Measurements from ENCODE around the gene ARSB. TPM values are rescaled to one million over a fixed set of nuclear protein-coding genes. Genes with fewer than 3 reads are reported as not detected.
"Not testable (repeated sequence)": the region's sequence is repeated elsewhere in the genome, so short reads cannot be mapped to it uniquely, and the experiment has no call there.

Gene ARSB
- total RNA-seq, 1 donor from 2014 or later = 30.2 TPM

- Mint-ChIP-seq H3K4me3 (ENCODE audit: unreplicated experiment) (no peak overlapping the region), H3K4me1 (ENCODE audit: low read depth, unreplicated experiment) (no peaks in the 10 kb centered on the region), H3K36me3 (ENCODE audit: low read depth, unreplicated experiment) (no peaks in the 10 kb centered on the region), H3K27ac (ENCODE audit: unreplicated experiment) (no peak overlapping the region), H3K9me3 (ENCODE audit: unreplicated experiment) (no peaks in the 10 kb centered on the region), H3K27me3 (ENCODE audit: low read depth, unreplicated experiment) (peaks cover 4% of the 10 kb centered on the region)
- Histone ChIP-seq H3K4me1 (ENCODE audit: insufficient read depth, low read length) (peaks cover 4% of the 10 kb centered on the region), H3K9ac (ENCODE audit: low read length) (no peak overlapping the region), H3K4me2 (ENCODE audit: low read length) (no peak overlapping the region), H3K36me3 (ENCODE audit: insufficient read depth, low read length) (no peaks in the 10 kb centered on the region), H2AFZ (ENCODE audit: low read depth, low read length) (no peak overlapping the region), H3K27ac (ENCODE audit: low read depth, low read length) (no peak overlapping the region), H3K27me3 (ENCODE audit: insufficient read depth, low read length) (peaks cover 3% of the 10 kb centered on the region), H4K20me1 (ENCODE audit: insufficient read depth, low read length) (no peaks in the 10 kb centered on the region), H3K79me2 (ENCODE audit: insufficient read depth, low read length) (no peaks in the 10 kb centered on the region), H3K9me3 (ENCODE audit: insufficient read depth, low read depth, low read length) (no peaks in the 10 kb centered on the region), H3K4me3 (ENCODE audit: insufficient read depth, low read depth, low read length) (no peak overlapping the region)
- FAIRE-seq = no peak
- TF ChIP-seq EZH2 (IDR thresholded peaks at IDR 0.05; ENCODE audit: insufficient read depth, low read length) (no peak), CTCF (IDR thresholded peaks at IDR 0.05; ENCODE audit: insufficient read depth, low read depth, low read length) (no peak)
- no peak for DNase-seq (ENCODE audit: low read depth)
Measured at GRCh38 chr5:78734950-78735349, 250.2 kb downstream of the ARSB start.

GRCh38 chr5:78734094-78734845 is 250.8 kb downstream of the ARSB start:
- peaks cover 3% of the 10 kb centered on the region for H3K27me3 ChIP-seq (ENCODE audit: insufficient read depth, low read length)
- H3K4me1 Mint-ChIP-seq (ENCODE audit: low read depth, unreplicated experiment) = no peaks in the 10 kb centered on the region
- no peak overlapping the region for H3K4me3 ChIP-seq (ENCODE audit: insufficient read depth, low read depth, low read length)
- no peak overlapping the region for H3K4me3 Mint-ChIP-seq (ENCODE audit: unreplicated experiment)
- no peak overlapping the region for H3K27ac Mint-ChIP-seq (ENCODE audit: unreplicated experiment)
- H3K79me2 ChIP-seq (ENCODE audit: insufficient read depth, low read length) = no peaks in the 10 kb centered on the region
- no peaks in the 10 kb centered on the region for H3K9me3 Mint-ChIP-seq (ENCODE audit: unreplicated experiment)
- no peak for DNase-seq (ENCODE audit: low read depth)
- H3K9me3 ChIP-seq (ENCODE audit: insufficient read depth, low read depth, low read length) = no peaks in the 10 kb centered on the region
- peaks cover 4% of the 10 kb centered on the region for H3K4me1 ChIP-seq (ENCODE audit: insufficient read depth, low read length)
- H4K20me1 ChIP-seq (ENCODE audit: insufficient read depth, low read length) = no peaks in the 10 kb centered on the region
- no peak overlapping the region for H3K9ac ChIP-seq (ENCODE audit: low read length)
- H3K36me3 Mint-ChIP-seq (ENCODE audit: low read depth, unreplicated experiment) = no peaks in the 10 kb centered on the region
- no peak overlapping the region for H2AFZ ChIP-seq (ENCODE audit: low read depth, low read length)
- H3K27me3 Mint-ChIP-seq (ENCODE audit: low read depth, unreplicated experiment) = peaks cover 4% of the 10 kb centered on the region
- H3K4me2 ChIP-seq (ENCODE audit: low read length) = no peak overlapping the region
- no peak for TF ChIP-seq EZH2 (IDR thresholded peaks at IDR 0.05; ENCODE audit: insufficient read depth, low read length)
- no peak for TF ChIP-seq CTCF (IDR thresholded peaks at IDR 0.05; ENCODE audit: insufficient read depth, low read depth, low read length)
- H3K27ac ChIP-seq (ENCODE audit: low read depth, low read length) = no peak overlapping the region
- no peaks in the 10 kb centered on the region for H3K36me3 ChIP-seq (ENCODE audit: insufficient read depth, low read length)
- FAIRE-seq = no peak

GRCh38 chr5:78732721-78733120 is 252.4 kb downstream of the ARSB start:
- not testable (repeated sequence) for H3K27ac Mint-ChIP-seq (ENCODE audit: unreplicated experiment); FAIRE-seq; H4K20me1 ChIP-seq (ENCODE audit: insufficient read depth, low read length); H3K27me3 ChIP-seq (ENCODE audit: insufficient read depth, low read length); H3K9ac ChIP-seq (ENCODE audit: low read length); H3K27ac ChIP-seq (ENCODE audit: low read depth, low read length); H3K4me3 Mint-ChIP-seq (ENCODE audit: unreplicated experiment); H3K4me3 ChIP-seq (ENCODE audit: insufficient read depth, low read depth, low read length); H3K36me3 Mint-ChIP-seq (ENCODE audit: low read depth, unreplicated experiment); H3K9me3 ChIP-seq (ENCODE audit: insufficient read depth, low read depth, low read length); H3K9me3 Mint-ChIP-seq (ENCODE audit: unreplicated experiment); H3K27me3 Mint-ChIP-seq (ENCODE audit: low read depth, unreplicated experiment); H3K36me3 ChIP-seq (ENCODE audit: insufficient read depth, low read length); H3K4me1 Mint-ChIP-seq (ENCODE audit: low read depth, unreplicated experiment); H3K4me1 ChIP-seq (ENCODE audit: insufficient read depth, low read length); H2AFZ ChIP-seq (ENCODE audit: low read depth, low read length); H3K79me2 ChIP-seq (ENCODE audit: insufficient read depth, low read length); DNase-seq (ENCODE audit: low read depth); H3K4me2 ChIP-seq (ENCODE audit: low read length)

All from astrocyte (in vitro differentiated cells and primary cell).